ENCODE measurements around the gene TRAPPC8. TPM values are rescaled to one million over a fixed set of nuclear protein-coding genes. Genes with fewer than 3 reads are reported as not detected.

The TRAPPC8 gene
- polyA plus RNA-seq, 2 of the 4 experiments (the other 2 are of a cell fraction): 12.2 to 41.8 TPM

DNA sequence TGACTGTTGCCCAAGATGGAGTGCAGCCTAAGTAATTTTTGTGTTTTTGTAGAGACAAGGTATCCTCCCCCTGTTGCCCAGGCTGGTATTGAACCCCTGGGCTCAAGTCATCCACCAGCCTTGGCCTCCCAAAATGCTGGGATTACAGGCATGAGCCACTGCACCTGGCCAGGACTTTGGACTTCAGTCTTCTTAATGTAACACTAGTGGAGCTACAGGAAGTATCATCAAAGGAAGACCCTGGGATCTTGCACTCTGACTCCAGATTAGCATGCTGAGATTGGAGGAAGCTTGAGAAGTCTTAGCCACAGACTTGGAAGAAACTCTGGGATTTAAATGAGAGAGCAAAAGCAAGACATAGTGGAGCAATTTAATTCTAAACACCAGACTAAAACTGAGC, 37.9 kb upstream of the TRAPPC8 start:
- no peak for DNase-seq (ENCODE audit: low read depth in 1 of 2, low spot score in 1 of 2)
- Histone ChIP-seq H3K4me2 (no peak overlapping the region), H3K4me1 (no peaks in the 10 kb centered on the region), H3K27ac (no peak overlapping the region), H3K9me3 (peaks cover 13% of the 10 kb centered on the region), H3K4me3 (no peak overlapping the region)
- ATAC-seq: no peak
- CTCF ChIA-PET: no interaction called here
- TF ChIP-seq EHF (CRISPR knock-in tag; IDR thresholded peaks at IDR 0.05) (no peak), HDAC2 (IDR thresholded peaks at IDR 0.05) (no peak), RFX5 (IDR thresholded peaks at IDR 0.05) (no peak), EHMT2 (IDR thresholded peaks at IDR 0.05; ENCODE audit: low read depth) (no peak), CEBPB (IDR thresholded peaks at IDR 0.05) (no peak), HEYL (CRISPR knock-in tag; IDR thresholded peaks at IDR 0.05) (no peak), POLR2AphosphoS2 (conservative IDR thresholded peaks at IDR 0.05; ENCODE audit: low read length) (no peak), NPAS2 (CRISPR knock-in tag; IDR thresholded peaks at IDR 0.05; ENCODE audit: borderline replicate concordance) (no peak), HOXB13 (CRISPR knock-in tag; IDR thresholded peaks at IDR 0.05; ENCODE audit: low read depth) (no peak), TP53 (CRISPR knock-in tag; IDR thresholded peaks at IDR 0.05) (no peak), SREBF2 (IDR thresholded peaks at IDR 0.05) (no peak), NR3C1 (IDR thresholded peaks at IDR 0.05) (no peak), BHLHE40 (IDR thresholded peaks at IDR 0.05; ENCODE audit: low read depth, low read length) (no peak)
- TF ChIP-seq, protein P1, sequence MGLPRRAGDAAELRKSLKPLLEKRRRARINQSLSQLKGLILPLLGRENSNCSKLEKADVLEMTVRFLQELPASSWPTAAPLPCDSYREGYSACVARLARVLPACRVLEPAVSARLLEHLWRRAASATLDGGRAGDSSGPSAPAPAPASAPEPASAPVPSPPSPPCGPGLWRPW (IDR thresholded peaks at IDR 0.05): no peak
- TF ChIP-seq, protein P2, sequence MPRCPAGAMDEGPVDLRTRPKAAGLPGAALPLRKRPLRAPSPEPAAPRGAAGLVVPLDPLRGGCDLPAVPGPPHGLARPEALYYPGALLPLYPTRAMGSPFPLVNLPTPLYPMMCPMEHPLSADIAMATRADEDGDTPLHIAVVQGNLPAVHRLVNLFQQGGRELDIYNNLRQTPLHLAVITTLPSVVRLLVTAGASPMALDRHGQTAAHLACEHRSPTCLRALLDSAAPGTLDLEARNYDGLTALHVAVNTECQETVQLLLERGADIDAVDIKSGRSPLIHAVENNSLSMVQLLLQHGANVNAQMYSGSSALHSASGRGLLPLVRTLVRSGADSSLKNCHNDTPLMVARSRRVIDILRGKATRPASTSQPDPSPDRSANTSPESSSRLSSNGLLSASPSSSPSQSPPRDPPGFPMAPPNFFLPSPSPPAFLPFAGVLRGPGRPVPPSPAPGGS (IDR thresholded peaks at IDR 0.05): no peak
- TF ChIP-seq, protein P3, sequence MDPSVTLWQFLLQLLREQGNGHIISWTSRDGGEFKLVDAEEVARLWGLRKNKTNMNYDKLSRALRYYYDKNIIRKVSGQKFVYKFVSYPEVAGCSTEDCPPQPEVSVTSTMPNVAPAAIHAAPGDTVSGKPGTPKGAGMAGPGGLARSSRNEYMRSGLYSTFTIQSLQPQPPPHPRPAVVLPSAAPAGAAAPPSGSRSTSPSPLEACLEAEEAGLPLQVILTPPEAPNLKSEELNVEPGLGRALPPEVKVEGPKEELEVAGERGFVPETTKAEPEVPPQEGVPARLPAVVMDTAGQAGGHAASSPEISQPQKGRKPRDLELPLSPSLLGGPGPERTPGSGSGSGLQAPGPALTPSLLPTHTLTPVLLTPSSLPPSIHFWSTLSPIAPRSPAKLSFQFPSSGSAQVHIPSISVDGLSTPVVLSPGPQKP (IDR thresholded peaks at IDR 0.05; ENCODE audit: low read depth, low read length): no peak
- TF ChIP-seq, protein P4, sequence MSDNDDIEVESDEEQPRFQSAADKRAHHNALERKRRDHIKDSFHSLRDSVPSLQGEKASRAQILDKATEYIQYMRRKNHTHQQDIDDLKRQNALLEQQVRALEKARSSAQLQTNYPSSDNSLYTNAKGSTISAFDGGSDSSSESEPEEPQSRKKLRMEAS (IDR thresholded peaks at IDR 0.05): no peak
- FAIRE-seq: no peak
- POLR2A ChIA-PET: no interaction called here

DNA sequence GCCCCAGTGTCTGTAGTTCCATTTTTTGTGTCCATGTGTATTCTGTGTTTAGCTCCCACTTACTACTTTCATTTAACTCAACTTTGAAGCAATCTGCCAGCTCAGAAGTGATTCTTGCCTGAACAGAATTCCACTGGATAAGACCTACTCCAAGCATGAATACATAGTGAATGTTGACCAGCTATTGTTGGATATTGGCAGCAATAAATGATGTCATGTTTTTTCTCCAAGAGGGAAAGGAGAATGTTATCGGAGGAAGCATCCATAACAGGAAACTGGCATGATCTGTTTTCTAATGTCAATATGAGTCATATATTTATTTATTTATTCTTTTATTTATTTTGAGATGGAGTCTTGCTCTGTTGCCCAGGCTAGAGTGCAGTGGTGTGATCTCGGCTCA, 36.8 kb upstream of the TRAPPC8 start:
- TF ChIP-seq ZNF302 (CRISPR knock-in tag; IDR thresholded peaks at IDR 0.05) (no peak), CBX8 (IDR thresholded peaks at IDR 0.05) (no peak), GATA3 (IDR thresholded peaks at IDR 0.05; ENCODE audit: borderline replicate concordance) (no peak), BHLHE40 (IDR thresholded peaks at IDR 0.05; ENCODE audit: low read depth, low read length) (no peak), EP300 (IDR thresholded peaks at IDR 0.05) (no peak), EHF (CRISPR knock-in tag; IDR thresholded peaks at IDR 0.05) (no peak), TFCP2L1 (CRISPR knock-in tag; IDR thresholded peaks at IDR 0.05) (no peak), KDM5A (IDR thresholded peaks at IDR 0.05) (no peak), NR3C1 (IDR thresholded peaks at IDR 0.05) (no peak), CHD2 (IDR thresholded peaks at IDR 0.05; ENCODE audit: low read length, partially characterized antibody) (no peak), RAD21 (conservative IDR thresholded peaks at IDR 0.05 in 1 of 2, IDR thresholded peaks at IDR 0.05 in 1 of 2) (no peak), ESRRA (IDR thresholded peaks at IDR 0.05; ENCODE audit: borderline replicate concordance, low read length) (no peak), RNF2 (IDR thresholded peaks at IDR 0.05; ENCODE audit: borderline replicate concordance, low read depth) (no peak), FOSL2 (IDR thresholded peaks at IDR 0.05) (no peak), FOSL2 (CRISPR knock-in tag; IDR thresholded peaks at IDR 0.05) (no peak), HOXB13 (CRISPR knock-in tag; IDR thresholded peaks at IDR 0.05; ENCODE audit: low read depth) (no peak)
- TF ChIP-seq, protein P5, sequence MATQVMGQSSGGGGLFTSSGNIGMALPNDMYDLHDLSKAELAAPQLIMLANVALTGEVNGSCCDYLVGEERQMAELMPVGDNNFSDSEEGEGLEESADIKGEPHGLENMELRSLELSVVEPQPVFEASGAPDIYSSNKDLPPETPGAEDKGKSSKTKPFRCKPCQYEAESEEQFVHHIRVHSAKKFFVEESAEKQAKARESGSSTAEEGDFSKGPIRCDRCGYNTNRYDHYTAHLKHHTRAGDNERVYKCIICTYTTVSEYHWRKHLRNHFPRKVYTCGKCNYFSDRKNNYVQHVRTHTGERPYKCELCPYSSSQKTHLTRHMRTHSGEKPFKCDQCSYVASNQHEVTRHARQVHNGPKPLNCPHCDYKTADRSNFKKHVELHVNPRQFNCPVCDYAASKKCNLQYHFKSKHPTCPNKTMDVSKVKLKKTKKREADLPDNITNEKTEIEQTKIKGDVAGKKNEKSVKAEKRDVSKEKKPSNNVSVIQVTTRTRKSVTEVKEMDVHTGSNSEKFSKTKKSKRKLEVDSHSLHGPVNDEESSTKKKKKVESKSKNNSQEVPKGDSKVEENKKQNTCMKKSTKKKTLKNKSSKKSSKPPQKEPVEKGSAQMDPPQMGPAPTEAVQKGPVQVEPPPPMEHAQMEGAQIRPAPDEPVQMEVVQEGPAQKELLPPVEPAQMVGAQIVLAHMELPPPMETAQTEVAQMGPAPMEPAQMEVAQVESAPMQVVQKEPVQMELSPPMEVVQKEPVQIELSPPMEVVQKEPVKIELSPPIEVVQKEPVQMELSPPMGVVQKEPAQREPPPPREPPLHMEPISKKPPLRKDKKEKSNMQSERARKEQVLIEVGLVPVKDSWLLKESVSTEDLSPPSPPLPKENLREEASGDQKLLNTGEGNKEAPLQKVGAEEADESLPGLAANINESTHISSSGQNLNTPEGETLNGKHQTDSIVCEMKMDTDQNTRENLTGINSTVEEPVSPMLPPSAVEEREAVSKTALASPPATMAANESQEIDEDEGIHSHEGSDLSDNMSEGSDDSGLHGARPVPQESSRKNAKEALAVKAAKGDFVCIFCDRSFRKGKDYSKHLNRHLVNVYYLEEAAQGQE (IDR thresholded peaks at IDR 0.05): no peak
- TF ChIP-seq, protein P1 (IDR thresholded peaks at IDR 0.05): no peak
- TF ChIP-seq, protein P6, sequence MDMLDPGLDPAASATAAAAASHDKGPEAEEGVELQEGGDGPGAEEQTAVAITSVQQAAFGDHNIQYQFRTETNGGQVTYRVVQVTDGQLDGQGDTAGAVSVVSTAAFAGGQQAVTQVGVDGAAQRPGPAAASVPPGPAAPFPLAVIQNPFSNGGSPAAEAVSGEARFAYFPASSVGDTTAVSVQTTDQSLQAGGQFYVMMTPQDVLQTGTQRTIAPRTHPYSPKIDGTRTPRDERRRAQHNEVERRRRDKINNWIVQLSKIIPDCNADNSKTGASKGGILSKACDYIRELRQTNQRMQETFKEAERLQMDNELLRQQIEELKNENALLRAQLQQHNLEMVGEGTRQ (IDR thresholded peaks at IDR 0.05): no peak
- TF ChIP-seq, protein P7, sequence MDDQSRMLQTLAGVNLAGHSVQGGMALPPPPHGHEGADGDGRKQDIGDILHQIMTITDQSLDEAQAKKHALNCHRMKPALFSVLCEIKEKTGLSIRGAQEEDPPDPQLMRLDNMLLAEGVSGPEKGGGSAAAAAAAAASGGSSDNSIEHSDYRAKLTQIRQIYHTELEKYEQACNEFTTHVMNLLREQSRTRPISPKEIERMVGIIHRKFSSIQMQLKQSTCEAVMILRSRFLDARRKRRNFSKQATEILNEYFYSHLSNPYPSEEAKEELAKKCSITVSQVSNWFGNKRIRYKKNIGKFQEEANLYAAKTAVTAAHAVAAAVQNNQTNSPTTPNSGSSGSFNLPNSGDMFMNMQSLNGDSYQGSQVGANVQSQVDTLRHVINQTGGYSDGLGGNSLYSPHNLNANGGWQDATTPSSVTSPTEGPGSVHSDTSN (IDR thresholded peaks at IDR 0.05): no peak
- Histone ChIP-seq H3K9me3 (peaks cover 13% of the 10 kb centered on the region), H3K4me2 (no peak overlapping the region), H3K27ac (no peak overlapping the region), H3K4me3 (no peak overlapping the region), H3K4me1 (no peaks in the 10 kb centered on the region)
- ChIA-PET POLR2A (no interaction called here), CTCF (no interaction called here)
- FAIRE-seq: no peak
- no peak for DNase-seq (ENCODE audit: low read depth in 1 of 2, low spot score in 1 of 2)
- no peak for ATAC-seq
- 37% methylated on average over 2 of the region's 2 CpGs for WGBS (ENCODE audit: missing lambda C conversion rate)

Measured in A549 (cell line).